22Rv1 (cell line): ENCODE data around the gene PRDM16.

Source experiments
- ZFX ChIP-seq: fragments of 450-650 bp; IDR thresholded peaks from 2 replicates; pipeline ENCODE4 v1.6.1; 2017; ENCODE audit warnings: antibody characterized with exemption, borderline replicate concordance
- TF ChIP-seq, protein P1 (sequence below): fragments of 450-650 bp; IDR thresholded peaks from 2 replicates; pipeline ENCODE4 v1.5.1; 2017; ENCODE audit warnings: mild to moderate bottlenecking

GRCh38 chr1:3171761-3172160 lies 102.8 kb downstream of the PRDM16 start:
- TF ChIP-seq, protein P1, sequence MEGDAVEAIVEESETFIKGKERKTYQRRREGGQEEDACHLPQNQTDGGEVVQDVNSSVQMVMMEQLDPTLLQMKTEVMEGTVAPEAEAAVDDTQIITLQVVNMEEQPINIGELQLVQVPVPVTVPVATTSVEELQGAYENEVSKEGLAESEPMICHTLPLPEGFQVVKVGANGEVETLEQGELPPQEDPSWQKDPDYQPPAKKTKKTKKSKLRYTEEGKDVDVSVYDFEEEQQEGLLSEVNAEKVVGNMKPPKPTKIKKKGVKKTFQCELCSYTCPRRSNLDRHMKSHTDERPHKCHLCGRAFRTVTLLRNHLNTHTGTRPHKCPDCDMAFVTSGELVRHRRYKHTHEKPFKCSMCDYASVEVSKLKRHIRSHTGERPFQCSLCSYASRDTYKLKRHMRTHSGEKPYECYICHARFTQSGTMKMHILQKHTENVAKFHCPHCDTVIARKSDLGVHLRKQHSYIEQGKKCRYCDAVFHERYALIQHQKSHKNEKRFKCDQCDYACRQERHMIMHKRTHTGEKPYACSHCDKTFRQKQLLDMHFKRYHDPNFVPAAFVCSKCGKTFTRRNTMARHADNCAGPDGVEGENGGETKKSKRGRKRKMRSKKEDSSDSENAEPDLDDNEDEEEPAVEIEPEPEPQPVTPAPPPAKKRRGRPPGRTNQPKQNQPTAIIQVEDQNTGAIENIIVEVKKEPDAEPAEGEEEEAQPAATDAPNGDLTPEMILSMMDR, result no peak
- no peak for TF ChIP-seq ZFX
